SH-SY5Y (cell line): ENCODE results near the gene RAPGEF3.

Experiments
- GATA2 ChIP-seq: IDR thresholded peaks from 2 replicates; pipeline ENCODE4 v1.6.1; 2011; ENCODE audit warnings: mild to moderate bottlenecking, low read depth, low read length
- GATA3 ChIP-seq: IDR thresholded peaks from 2 replicates; pipeline ENCODE4 v1.6.1; 2011; ENCODE audit warnings: low read depth, mild to moderate bottlenecking, low read length, moderate library complexity

Gene RAPGEF3

DNA sequence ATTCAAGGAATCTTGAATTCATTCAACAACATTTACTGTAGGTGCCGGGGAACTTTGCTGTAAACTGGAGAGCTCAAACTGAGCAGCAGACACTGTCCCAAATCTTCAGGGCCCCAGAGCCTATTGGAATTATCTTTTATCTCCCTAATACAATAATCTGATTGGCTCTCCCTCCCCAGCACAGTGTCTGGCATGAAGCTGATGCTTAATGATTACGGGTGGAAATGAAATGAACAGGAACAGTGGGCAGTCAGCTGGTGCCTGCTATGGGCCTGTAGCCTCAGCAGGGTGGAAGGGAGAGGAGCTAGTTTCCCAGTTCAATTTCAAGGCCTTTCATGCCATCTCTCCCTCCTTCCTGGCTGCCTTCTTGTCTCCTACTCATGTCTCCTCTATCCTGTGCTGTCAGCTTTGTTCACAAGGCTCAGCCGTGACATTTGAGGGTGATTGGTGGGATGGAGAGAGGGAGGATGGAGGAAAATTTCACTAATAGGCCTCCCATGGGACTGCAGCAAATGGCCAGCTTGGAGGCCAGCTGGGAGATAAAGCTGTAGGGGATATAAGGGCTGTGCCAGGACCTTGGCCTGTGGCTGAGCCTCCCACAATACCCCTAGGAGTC lies 4.3 kb upstream of the RAPGEF3 start:
- TF ChIP-seq GATA2 (peak; percentile 97), GATA3 (peak; percentile 94)

DNA sequence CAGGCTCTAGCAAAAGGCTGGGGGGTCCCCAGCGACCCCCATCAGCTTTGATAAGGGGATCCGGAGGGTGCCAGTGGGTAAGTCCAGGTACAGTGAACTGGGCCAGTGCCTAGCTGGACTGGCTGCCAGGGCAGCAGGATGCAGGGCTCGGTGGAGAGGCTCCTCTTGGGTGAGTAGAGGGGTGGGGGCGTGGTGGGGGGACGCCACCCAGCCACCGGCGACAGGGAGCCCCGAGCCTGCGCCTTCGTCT lies 171 bp downstream of the RAPGEF3 start:
- TF ChIP-seq GATA2: no peak
- no peak for TF ChIP-seq GATA3

DNA sequence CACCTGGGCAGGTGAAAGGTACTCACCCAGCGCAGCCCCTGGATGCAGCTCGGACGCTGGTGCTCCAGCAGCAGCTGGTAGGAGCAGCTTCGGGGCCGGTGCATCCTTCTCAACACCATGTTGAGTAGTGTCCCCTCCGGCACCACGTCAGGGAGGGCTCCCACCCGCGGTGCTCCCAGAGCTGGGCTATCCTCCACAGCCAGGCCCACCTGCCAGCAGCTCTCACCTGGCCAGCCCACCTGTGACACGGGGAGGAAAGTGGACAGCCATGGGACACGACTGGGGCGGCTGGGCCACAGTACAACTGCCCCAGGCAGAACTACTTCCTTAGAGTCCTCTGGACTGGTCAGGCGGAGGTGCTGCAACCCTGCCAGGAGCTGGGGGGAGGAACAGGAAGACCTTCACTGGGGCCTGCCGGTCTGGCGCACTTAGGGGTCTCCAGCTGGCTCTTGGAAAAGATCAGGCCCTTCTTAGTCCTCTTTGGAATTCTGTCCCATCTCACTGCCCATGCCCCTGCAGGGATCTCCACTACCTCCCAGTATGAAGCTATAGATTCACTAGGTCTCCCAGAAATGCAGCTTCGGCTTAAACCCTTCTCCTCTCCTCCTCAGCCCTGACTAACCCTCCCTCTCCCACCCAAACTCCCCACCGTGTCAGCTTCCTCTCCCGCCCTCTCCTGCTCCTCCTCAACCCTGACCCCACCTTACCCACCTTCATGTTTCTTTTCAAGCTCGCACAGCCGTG lies 668 bp downstream of the RAPGEF3 start:
- TF ChIP-seq GATA3 (no peak), GATA2 (no peak)

DNA sequence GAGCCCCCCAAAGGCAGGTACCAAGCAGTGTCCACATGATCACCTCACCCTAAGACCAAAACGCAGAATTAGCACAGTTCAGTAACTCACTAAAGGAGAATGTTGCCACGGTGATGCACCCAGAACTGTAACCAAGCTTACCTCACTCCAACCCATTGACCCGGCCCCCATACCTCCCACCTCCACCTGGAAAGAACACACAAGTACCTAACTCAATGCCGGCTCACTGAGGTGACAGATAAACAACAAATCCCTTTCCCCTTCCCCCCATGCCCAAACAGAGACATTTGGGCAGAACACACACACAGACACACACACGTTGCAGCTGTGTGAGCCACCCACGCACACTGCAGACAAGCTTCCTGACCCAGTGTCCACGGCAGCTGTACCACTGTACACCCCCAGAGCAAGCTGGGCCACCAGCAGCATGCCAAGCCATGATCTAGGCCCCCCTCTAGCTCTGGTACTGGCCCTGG lies 1.3 kb downstream of the RAPGEF3 start:
- no peak for TF ChIP-seq GATA3
- no peak for TF ChIP-seq GATA2

DNA sequence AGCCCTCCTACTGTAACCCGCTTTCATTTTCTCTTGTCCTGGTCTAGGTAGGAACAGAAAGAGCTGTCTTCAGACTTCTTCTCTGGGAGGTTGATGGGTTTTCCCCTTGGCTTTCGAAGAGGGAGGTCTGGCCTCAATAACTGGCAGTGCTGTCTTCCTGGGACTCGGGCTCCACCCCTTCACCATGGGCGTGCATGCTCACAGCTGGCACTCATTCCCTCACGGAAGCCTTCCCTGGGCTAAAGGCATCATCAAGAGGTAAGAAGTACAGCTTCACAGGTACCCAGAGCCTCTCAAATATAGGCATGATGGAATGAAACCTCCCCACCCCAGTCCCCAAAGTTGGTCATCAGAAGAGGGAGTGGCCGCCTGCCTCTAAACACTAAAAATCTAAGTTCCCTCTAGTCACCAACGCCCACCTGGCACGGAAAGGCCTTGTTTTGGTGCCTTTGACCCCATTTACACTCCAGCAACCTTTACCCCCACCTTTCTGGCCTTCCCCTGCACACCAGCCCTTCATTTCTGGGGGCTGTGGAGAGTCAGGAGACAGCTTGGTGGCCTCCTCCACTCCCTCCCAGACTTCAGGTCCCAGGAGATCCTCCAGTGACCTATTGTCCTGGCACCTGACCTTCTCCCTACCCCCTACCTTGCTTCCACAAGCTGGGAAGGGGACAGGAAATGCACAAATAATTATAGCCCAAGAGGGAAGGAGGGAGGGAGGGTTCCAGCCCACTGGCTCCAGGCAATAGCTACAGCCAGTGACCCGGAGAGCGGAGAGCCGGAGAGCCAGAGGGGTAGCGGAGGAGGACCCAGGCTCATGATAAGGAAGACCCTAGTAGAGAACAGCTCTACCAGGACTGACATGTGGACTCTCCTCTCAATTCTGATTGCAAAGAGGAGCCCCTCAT lies 2.8 kb downstream of the RAPGEF3 start:
- 0 out of 2 replicates have a peak, but pooled peaks have one; percentile 23 for TF ChIP-seq GATA2
- no peak for TF ChIP-seq GATA3

DNA sequence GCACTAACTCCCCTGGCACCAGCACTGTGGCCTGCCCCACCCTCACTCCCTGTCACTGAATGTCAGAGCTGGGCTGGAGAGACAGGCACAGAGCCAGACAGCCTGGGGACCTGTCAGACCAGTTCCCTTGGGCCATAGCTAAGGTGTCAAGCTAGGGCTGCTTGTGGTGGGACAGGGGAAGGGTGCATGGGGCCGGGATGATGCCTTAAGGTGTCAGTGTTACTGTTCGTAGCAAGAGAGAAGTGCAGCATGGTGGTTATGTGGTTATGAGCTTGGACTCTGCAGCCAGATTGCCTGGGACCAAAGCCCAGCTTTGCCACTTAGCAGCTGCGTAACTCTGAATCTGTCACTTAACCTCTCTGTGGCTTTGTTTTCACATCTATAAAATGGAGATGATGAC lies 3.8 kb downstream of the RAPGEF3 start:
- TF ChIP-seq GATA3: no peak
- TF ChIP-seq GATA2: no peak

- no peak for TF ChIP-seq GATA2
These were observed 4.6 kb downstream of the RAPGEF3 start for GRCh38 chr12:47754126-47754525.

GRCh38 chr12:47753021-47754001 lies 5.4 kb downstream of the RAPGEF3 start:
- TF ChIP-seq GATA2: no peak
- TF ChIP-seq GATA3: no peak

- TF ChIP-seq GATA3 (no peak), GATA2 (no peak)
These were observed 6.1 kb downstream of the RAPGEF3 start for GRCh38 chr12:47752552-47752951.

DNA sequence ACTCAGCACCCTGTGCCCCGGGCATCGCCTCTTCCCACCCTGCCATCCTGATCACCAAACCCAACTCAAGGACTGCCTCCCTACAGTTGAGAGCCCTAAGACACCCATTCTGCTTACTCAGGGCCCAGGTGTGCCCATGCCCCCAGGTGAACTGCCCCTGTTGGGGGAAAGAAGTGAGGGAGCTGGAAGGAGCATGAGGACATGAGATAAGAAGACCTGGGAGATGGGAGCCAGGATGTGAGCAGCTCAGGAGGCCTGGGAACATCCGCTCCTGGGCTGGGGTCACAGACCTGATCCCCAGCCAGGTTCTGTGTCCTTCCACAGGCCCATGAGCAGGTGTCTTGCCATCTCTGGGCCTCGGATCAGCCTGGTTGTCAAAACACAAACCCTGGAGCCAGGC lies 6.6 kb downstream of the RAPGEF3 start:
- TF ChIP-seq GATA2 (no peak), GATA3 (no peak)

DNA sequence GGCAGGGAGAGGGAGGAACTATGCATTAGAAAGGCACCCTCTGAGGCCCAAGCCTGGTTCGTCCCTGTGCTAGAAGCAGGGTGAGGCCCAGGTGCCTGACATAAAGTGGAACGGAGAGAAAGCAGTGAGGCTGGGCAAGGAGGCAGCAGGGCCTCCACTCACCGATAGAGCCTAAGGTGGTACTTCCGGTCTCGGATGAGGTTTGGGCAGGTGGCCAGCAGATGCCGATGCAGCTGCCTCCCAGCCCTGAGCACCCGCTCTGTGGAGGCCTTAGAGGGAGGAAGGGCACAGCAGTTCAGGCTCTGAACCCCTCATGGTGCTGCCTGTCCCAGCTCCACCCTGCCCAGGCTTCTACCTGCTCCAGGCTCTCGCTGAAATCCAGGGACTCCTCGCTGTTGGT lies 7.1 kb downstream of the RAPGEF3 start:
- TF ChIP-seq GATA3: no peak
- TF ChIP-seq GATA2: no peak

GRCh38 chr12:47750916-47751470 lies 7.7 kb downstream of the RAPGEF3 start:
- TF ChIP-seq GATA2 (no peak), GATA3 (no peak)

DNA sequence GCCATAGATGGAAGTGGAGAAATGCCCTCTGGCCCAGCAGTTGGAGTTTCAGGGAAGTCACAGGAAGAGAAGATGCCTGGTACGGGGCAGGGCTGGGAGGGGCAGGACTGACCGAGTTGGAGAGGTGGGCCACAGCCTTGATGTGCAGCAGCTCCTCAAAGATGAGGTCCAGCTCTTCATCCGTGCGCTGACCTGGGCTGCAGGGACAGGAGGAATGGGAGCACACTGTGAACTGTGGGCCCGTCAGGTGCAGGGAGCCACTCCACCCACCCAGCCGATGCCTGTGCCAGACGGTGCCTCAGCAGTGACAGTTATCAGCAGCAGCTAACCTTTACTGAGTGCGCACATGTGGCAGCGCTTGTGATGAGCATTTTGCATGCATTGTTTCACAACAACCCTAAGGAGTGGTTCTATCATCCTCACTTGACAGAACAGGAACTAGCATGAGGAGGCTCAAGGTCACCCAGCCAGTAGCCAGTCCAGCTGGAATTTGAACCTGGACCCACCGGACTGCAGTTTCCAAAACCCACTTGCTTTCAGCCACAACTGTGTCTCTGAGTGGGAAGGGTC lies 8.4 kb downstream of the RAPGEF3 start:
- no peak for TF ChIP-seq GATA2
- TF ChIP-seq GATA3: no peak

DNA sequence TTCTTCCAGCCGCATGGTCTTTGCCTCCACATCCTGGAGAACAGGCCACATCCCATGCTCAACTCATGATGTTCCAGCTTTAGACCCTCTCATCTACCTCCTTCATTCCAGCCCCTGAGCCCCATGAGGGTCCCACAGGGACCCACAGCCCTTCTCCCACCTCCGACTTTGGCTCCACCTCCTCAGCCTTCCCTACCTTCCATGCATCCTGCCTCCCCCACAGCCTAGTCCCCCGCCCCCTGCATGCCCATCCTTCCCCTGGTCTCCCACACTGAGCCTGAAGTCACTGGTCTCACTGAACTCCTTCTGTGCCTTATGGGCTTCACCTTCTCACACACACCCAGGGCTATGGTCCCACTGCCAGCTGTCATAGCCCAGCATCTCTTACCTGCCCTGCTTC lies 9.8 kb downstream of the RAPGEF3 start:
- no peak for TF ChIP-seq GATA2
- TF ChIP-seq GATA3: no peak
